Activated naive CD8-positive, alpha-beta T cell treated with anti-CD3 and anti-CD28 coated beads, Interleukin-2, amount 50 U/mL, for 24 hours (primary cell): ENCODE measurements around the gene CDKAL1.

Source experiments
- ATAC-seq: fragments of 150-1000 bp; cut with Tn5 transposase; one replicate; pipeline ENCODE4 v1.10.0; 2021
- DNase-seq: peaks from one replicate; pipeline ENCODE4 v3.0.0; 2021
- H3K27ac Mint-ChIP-seq: one replicate; pipeline ENCODE4 v1.8.0; 2021; ENCODE audit warnings: mild to moderate bottlenecking, mixed read lengths
- H3K27me3 Mint-ChIP-seq: one replicate; pipeline ENCODE4 v1.8.0; 2021; ENCODE audit warnings: mixed read lengths
- H3K36me3 Mint-ChIP-seq: one replicate; pipeline ENCODE4 v1.8.0; 2021; ENCODE audit warnings: low read depth, mixed read lengths
- H3K4me1 Mint-ChIP-seq: one replicate; pipeline ENCODE4 v1.8.0; 2021; ENCODE audit warnings: mixed read lengths
- H3K4me3 Mint-ChIP-seq: one replicate; pipeline ENCODE4 v1.8.0; 2021; ENCODE audit warnings: mild to moderate bottlenecking, moderate library complexity, mixed read lengths
- H3K9me3 Mint-ChIP-seq: one replicate; pipeline ENCODE4 v1.8.0; 2021; ENCODE audit warnings: mixed read lengths

The CDKAL1 gene

DNA sequence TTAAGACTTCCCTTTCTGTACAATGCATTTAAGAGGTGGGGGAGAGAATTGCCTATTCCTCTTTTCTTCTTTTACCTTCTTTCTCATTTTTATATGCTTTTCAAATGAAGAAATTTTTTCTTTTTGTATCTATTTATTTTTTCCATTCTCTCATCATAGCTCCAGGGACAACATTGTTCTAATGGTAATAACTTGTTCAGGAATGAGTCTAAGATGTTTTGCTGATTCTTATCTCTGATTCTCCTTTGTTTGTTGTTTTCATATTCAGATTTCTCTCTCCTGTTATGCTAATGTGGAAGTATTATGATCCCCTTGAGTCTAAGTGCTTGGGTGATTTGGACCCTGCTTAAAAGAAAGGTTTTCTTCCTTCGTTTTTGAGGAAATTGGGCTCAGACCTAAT lies 451.6 kb downstream of the CDKAL1 start:
- no peak overlapping the region for H3K27ac Mint-ChIP-seq
- no peak for ATAC-seq
- no peak overlapping the region for H3K4me3 Mint-ChIP-seq
- no peaks in the 10 kb centered on the region for H3K27me3 Mint-ChIP-seq
- peaks cover 25% of the 10 kb centered on the region for H3K9me3 Mint-ChIP-seq
- H3K36me3 Mint-ChIP-seq: peaks cover 30% of the 10 kb centered on the region
- H3K4me1 Mint-ChIP-seq: no peaks in the 10 kb centered on the region
- no peak for DNase-seq

DNA sequence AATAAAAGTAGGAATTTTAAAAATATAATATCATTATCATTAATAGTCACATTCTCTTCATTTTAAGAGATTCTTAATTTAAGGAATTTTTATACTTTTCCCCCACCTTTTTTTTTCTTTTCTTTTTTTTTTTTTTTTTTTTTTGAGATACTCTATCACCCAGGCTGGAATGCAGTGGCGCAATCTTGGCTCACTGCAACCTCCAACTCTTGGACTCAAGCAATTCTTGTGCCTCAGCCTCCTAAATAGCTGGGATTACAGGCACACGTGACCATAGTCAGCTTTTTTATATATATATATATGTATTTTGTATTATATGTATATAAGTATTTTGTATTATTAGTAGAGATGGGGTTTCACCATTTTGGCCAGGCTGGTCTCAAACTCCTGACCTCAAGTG lies 457.7 kb downstream of the CDKAL1 start:
- Mint-ChIP-seq H3K4me1 (no peaks in the 10 kb centered on the region), H3K36me3 (peaks cover 21% of the 10 kb centered on the region), H3K9me3 (peaks cover 4% of the 10 kb centered on the region), H3K4me3 (no peak overlapping the region), H3K27me3 (no peaks in the 10 kb centered on the region), H3K27ac (no peak overlapping the region)
- ATAC-seq (no peak), DNase-seq (no peak)

GRCh38 chr6:20996099-20996498 lies 461.8 kb downstream of the CDKAL1 start:
- Mint-ChIP-seq H3K9me3 (peaks cover 4% of the 10 kb centered on the region), H3K27ac (no peak overlapping the region), H3K4me3 (no peak overlapping the region), H3K4me1 (peaks cover 2% of the 10 kb centered on the region), H3K27me3 (no peaks in the 10 kb centered on the region), H3K36me3 (peaks cover 27% of the 10 kb centered on the region)
- DNase-seq: no peak
- no peak for ATAC-seq

GRCh38 chr6:20997143-20997769 lies 463.0 kb downstream of the CDKAL1 start:
- Mint-ChIP-seq H3K9me3 (peaks cover 4% of the 10 kb centered on the region), H3K36me3 (peaks cover 38% of the 10 kb centered on the region), H3K4me3 (no peak overlapping the region), H3K27me3 (no peaks in the 10 kb centered on the region), H3K4me1 (peaks cover 2% of the 10 kb centered on the region), H3K27ac (no peak overlapping the region)
- DNase-seq: no peak
- no peak for ATAC-seq

DNA sequence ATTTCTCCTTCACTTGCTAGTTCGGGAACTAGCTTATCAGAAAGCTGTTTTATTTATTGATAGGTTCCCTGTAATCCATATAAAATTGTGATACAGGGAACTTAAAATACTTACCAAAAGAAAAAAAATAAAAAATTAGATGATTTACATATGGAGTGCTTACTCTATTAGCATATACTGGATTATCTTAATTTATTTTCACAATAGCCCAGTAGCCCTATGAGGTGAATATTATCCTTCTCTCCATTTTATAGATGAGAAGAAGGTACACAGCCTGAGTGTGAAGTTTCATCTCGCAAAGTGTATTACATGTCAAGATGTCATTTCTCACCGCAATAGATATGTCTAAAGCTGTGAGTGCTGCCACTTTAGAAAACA lies 463.5 kb downstream of the CDKAL1 start:
- no peaks in the 10 kb centered on the region for H3K27me3 Mint-ChIP-seq
- no peak overlapping the region for H3K27ac Mint-ChIP-seq
- peaks cover 39% of the 10 kb centered on the region for H3K36me3 Mint-ChIP-seq
- H3K9me3 Mint-ChIP-seq: peaks cover 4% of the 10 kb centered on the region
- H3K4me3 Mint-ChIP-seq: no peak overlapping the region
- peaks cover 2% of the 10 kb centered on the region for H3K4me1 Mint-ChIP-seq
- DNase-seq (no peak), ATAC-seq (no peak)

DNA sequence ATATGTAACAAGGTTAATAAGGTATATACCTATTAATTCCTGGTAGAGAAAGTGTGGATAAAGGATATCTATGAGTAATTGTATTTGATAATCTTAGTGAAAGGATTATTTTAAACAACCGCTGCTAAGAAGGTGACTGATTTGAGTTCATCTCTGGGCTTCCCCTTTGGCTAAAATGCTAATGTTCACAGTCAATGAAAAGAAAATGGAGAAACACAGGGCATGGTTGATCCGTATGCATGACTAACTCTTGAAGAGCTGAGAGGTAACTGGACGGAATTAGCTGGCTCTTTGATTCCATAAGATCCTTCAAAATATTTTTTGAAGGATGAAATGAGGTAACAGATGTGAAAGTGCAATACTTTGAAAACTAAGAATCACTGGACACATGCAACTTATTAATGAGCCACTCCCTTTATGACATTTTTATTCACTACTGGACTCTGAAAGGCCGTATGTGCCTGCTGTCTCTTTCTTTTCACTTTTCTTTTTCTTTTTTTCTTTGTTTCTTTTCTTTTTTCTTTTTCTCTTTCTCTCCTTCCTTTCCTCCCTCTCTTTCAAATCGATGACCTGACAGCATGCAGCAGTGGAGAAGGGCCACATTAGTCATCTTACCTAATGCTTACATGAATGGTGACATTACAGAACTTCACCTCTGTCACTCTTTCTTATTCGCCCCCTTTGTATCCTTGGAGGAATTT lies 464.6 kb downstream of the CDKAL1 start:
- no peak overlapping the region for H3K4me3 Mint-ChIP-seq
- H3K9me3 Mint-ChIP-seq: peaks cover 1% of the 10 kb centered on the region
- ATAC-seq (no peak), DNase-seq (no peak)
- peaks cover 5% of the 10 kb centered on the region for H3K4me1 Mint-ChIP-seq
- no peaks in the 10 kb centered on the region for H3K27me3 Mint-ChIP-seq
- H3K27ac Mint-ChIP-seq: no peak overlapping the region
- peaks cover 43% of the 10 kb centered on the region for H3K36me3 Mint-ChIP-seq

DNA sequence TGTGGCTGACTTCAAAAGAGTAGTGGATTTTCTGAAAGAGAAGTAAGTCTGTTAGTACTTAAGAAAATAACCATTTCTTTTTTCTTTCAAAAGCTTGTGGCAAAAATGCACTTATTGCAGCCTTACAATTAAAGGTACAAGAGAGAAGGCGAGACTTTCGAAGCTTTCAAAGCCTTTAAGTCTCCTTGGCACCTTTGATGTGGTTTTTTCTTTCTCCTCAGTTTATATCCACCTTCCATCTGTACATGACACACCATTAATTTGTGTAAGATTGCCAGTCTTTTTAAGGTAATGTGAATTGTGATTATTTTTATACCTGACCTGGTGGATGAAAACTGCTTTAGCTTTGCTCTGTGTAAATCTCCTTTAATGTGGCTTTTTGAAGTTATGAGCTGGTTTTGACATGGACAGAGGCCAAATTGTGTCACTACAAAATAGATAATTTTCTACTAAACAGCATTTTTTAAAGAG lies 466.1 kb downstream of the CDKAL1 start:
- no peak overlapping the region for H3K27ac Mint-ChIP-seq
- ATAC-seq: no peak
- H3K9me3 Mint-ChIP-seq: no peaks in the 10 kb centered on the region
- no peak for DNase-seq
- H3K4me3 Mint-ChIP-seq: no peak overlapping the region
- no peaks in the 10 kb centered on the region for H3K27me3 Mint-ChIP-seq
- peaks cover 43% of the 10 kb centered on the region for H3K36me3 Mint-ChIP-seq
- H3K4me1 Mint-ChIP-seq: peaks cover 5% of the 10 kb centered on the region

DNA sequence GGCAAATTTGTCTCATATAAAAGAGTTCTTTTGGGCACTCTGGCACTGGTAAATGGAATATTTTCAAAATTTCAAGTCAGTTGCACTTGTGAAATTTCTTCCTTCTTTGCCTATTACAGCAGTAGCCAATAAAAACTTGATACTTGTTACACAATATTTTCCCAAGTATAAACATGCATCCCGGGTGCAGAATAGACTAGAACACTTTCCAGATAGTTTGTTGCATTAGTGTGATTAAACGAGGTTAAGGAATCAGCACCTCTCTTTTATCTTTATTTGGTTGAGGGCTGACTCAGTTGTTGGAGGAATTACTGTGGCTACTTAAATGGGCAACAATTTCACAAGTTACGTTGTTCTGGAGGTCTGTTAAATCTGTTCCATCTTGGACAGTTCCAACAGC lies 467.5 kb downstream of the CDKAL1 start:
- H3K4me1 Mint-ChIP-seq: peaks cover 5% of the 10 kb centered on the region
- peaks cover 2% of the 10 kb centered on the region for H3K9me3 Mint-ChIP-seq
- peaks cover 47% of the 10 kb centered on the region for H3K36me3 Mint-ChIP-seq

GRCh38 chr6:21003780-21004541 lies 469.7 kb downstream of the CDKAL1 start:
- no peak overlapping the region for H3K27ac Mint-ChIP-seq
- peaks cover 11% of the 10 kb centered on the region for H3K9me3 Mint-ChIP-seq
- ATAC-seq (no peak), DNase-seq (no peak)
- H3K4me1 Mint-ChIP-seq: peaks cover 5% of the 10 kb centered on the region
- no peak overlapping the region for H3K4me3 Mint-ChIP-seq
- no peaks in the 10 kb centered on the region for H3K27me3 Mint-ChIP-seq
- peaks cover 58% of the 10 kb centered on the region for H3K36me3 Mint-ChIP-seq

More for the DNA sequence above, 467.5 kb downstream of the CDKAL1 start:
- H3K27ac Mint-ChIP-seq: no peak overlapping the region
- no peak for ATAC-seq
- H3K27me3 Mint-ChIP-seq: no peaks in the 10 kb centered on the region
- no peak for DNase-seq
- no peak overlapping the region for H3K4me3 Mint-ChIP-seq

GRCh38 chr6:21005816-21006570 lies 471.7 kb downstream of the CDKAL1 start:
- no peak overlapping the region for H3K27ac Mint-ChIP-seq
- DNase-seq: no peak
- H3K36me3 Mint-ChIP-seq: peaks cover 57% of the 10 kb centered on the region
- ATAC-seq: peak; percentile 24
- no peaks in the 10 kb centered on the region for H3K27me3 Mint-ChIP-seq
- H3K9me3 Mint-ChIP-seq: peaks cover 11% of the 10 kb centered on the region
- peaks cover 3% of the 10 kb centered on the region for H3K4me1 Mint-ChIP-seq
- no peak overlapping the region for H3K4me3 Mint-ChIP-seq

- peaks cover 34% of the 10 kb centered on the region for H3K36me3 Mint-ChIP-seq
- DNase-seq: no peak
- H3K9me3 Mint-ChIP-seq: peaks cover 12% of the 10 kb centered on the region
- peaks cover 2% of the 10 kb centered on the region for H3K4me1 Mint-ChIP-seq
- ATAC-seq: no peak
- H3K4me3 Mint-ChIP-seq: no peak overlapping the region
- H3K27me3 Mint-ChIP-seq: no peaks in the 10 kb centered on the region
- no peak overlapping the region for H3K27ac Mint-ChIP-seq
Observed at GRCh38 chr6:21019614-21020013, 485.4 kb downstream of the CDKAL1 start.

DNA sequence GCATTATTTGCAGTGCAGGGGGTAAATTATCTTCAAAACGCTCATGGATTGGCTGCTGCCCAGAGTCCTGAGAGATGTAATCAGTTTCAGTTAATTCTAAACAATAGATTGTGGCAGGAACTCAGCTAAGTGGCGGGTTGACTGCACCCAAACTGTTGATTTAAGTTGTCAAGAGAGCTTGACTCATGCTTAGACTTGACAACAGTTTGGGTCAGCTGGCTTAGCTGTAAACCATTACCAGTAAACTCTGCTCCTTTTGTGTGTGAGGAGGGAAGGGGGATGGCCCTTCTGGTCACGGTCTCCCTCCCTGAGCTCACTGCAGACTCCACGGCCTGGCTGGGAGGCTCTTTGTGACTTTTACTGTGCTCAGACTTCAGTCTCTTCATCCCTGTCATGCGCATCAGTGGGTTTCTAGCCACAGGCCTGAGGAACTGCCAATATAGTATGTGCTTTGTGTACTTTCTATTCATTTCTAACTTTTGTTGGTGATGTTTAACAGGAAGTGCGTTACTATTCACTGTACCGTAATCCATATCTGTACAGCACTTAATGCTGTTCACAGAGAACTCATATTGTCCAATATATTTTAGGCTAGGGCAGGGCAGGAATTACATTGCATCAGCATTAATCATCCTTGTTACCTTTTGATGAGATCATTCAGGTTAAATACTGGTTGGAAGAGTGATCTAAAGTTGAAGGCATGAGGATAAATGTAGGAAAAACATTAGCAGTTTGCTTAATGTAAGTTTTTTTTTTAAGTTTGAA lies 488.3 kb downstream of the CDKAL1 start:
- DNase-seq (no peak), ATAC-seq (peak; percentile 33)
- peaks cover 13% of the 10 kb centered on the region for H3K9me3 Mint-ChIP-seq
- H3K4me3 Mint-ChIP-seq: no peak overlapping the region
- no peak overlapping the region for H3K27ac Mint-ChIP-seq
- peaks cover 41% of the 10 kb centered on the region for H3K36me3 Mint-ChIP-seq
- H3K27me3 Mint-ChIP-seq: no peaks in the 10 kb centered on the region
- H3K4me1 Mint-ChIP-seq: peaks cover 2% of the 10 kb centered on the region

DNA sequence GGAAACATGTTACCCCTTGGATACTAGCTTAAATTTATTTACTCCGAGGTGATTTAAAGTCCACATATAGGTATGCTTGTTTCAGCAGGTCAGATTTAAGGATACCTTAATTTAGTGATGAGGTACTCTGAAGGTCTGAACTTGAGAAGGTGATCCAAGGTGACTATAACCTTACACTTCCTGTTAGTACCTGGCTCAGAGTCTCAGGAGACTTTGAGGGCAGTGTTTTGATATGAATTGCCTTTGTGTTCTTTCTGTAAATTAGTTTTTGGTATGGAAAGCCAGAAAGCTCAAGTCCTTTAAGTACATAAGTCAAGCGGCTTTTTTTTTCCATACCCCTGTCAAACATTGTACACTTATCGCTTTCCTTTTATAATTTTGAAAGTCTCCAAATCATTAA lies 489.0 kb downstream of the CDKAL1 start:
- no peaks in the 10 kb centered on the region for H3K27me3 Mint-ChIP-seq
- H3K27ac Mint-ChIP-seq: no peak overlapping the region
- H3K4me1 Mint-ChIP-seq: peaks cover 2% of the 10 kb centered on the region
- DNase-seq: no peak
- no peak for ATAC-seq
- H3K9me3 Mint-ChIP-seq: peaks cover 13% of the 10 kb centered on the region
- peaks cover 47% of the 10 kb centered on the region for H3K36me3 Mint-ChIP-seq
- H3K4me3 Mint-ChIP-seq: no peak overlapping the region

GRCh38 chr6:21024616-21025015 lies 490.4 kb downstream of the CDKAL1 start:
- peaks cover 53% of the 10 kb centered on the region for H3K36me3 Mint-ChIP-seq

More at GRCh38 chr6:21024616-21025015, 490.4 kb downstream of the CDKAL1 start:
- no peak overlapping the region for H3K27ac Mint-ChIP-seq
- no peak for ATAC-seq
- no peak overlapping the region for H3K4me3 Mint-ChIP-seq
- H3K9me3 Mint-ChIP-seq: peaks cover 13% of the 10 kb centered on the region
- H3K4me1 Mint-ChIP-seq: peaks cover 2% of the 10 kb centered on the region
- H3K27me3 Mint-ChIP-seq: no peaks in the 10 kb centered on the region
- no peak for DNase-seq
